ENCODE measurements around the gene MDFIC2.
"Not testable (repeated sequence)": the region's sequence is repeated elsewhere in the genome, so short reads cannot be mapped to it uniquely, and the experiment has no call there.

MDFIC2 gene

GRCh38 chr3:70224337-70224736 lies 88.1 kb downstream of the MDFIC2 start:
- TF ChIP-seq, protein P1, sequence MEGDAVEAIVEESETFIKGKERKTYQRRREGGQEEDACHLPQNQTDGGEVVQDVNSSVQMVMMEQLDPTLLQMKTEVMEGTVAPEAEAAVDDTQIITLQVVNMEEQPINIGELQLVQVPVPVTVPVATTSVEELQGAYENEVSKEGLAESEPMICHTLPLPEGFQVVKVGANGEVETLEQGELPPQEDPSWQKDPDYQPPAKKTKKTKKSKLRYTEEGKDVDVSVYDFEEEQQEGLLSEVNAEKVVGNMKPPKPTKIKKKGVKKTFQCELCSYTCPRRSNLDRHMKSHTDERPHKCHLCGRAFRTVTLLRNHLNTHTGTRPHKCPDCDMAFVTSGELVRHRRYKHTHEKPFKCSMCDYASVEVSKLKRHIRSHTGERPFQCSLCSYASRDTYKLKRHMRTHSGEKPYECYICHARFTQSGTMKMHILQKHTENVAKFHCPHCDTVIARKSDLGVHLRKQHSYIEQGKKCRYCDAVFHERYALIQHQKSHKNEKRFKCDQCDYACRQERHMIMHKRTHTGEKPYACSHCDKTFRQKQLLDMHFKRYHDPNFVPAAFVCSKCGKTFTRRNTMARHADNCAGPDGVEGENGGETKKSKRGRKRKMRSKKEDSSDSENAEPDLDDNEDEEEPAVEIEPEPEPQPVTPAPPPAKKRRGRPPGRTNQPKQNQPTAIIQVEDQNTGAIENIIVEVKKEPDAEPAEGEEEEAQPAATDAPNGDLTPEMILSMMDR (conservative IDR thresholded peaks at IDR 0.05; ENCODE audit: low read length) = no peak
- TF ChIP-seq EZH2phosphoT487 (IDR thresholded peaks at IDR 0.05; ENCODE audit: borderline replicate concordance) = no peak
- H3K4me1 ChIP-seq (ENCODE audit: insufficient read depth, low read length, poor library complexity, severe bottlenecking) = no peaks in the 10 kb centered on the region
- H3K9me3 ChIP-seq (ENCODE audit: insufficient read depth, low read depth, low read length) = no peaks in the 10 kb centered on the region

DNA sequence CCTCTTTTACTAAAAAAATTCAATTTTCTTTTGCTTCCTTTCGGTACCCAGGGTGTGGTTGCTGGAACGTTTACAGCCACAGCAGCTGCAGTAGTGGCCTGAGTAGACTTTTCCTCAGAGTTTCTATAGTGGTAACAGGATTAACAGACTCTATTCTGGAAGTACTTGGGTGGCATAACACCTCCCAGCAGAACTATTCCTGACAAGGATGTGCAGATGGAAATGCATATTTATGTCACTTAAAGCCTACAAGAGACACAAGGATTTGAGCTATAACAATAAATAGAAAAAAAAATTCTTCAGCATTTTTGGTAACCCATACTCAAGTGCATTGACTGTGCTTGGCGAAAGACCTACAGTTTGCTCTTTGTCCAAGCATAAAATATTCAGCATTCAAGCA lies 94.0 kb downstream of the MDFIC2 start:
- H3K4me3 ChIP-seq (ENCODE audit: low read length, poor library complexity, severe bottlenecking) = no peak overlapping the region
- no peaks in the 10 kb centered on the region for H3F3A ChIP-seq (ENCODE audit: low read depth)
- no peaks in the 10 kb centered on the region for H4K20me1 ChIP-seq (ENCODE audit: insufficient read depth, low read length, poor library complexity, severe bottlenecking)
- no peaks in the 10 kb centered on the region for H3K79me2 ChIP-seq (ENCODE audit: insufficient read depth, low read length)
- no peaks in the 10 kb centered on the region for H3K27me3 ChIP-seq (ENCODE audit: insufficient read depth, low read length, poor library complexity, severe bottlenecking)
- no peak overlapping the region for H3K9ac ChIP-seq (ENCODE audit: low read depth, low read length, poor library complexity, severe bottlenecking)
- no peaks in the 10 kb centered on the region for H3K4me1 ChIP-seq (ENCODE audit: insufficient read depth, low read length, poor library complexity, severe bottlenecking)
- H3K9me3 ChIP-seq (ENCODE audit: insufficient read depth, low read depth, low read length) = no peaks in the 10 kb centered on the region
- no peaks in the 10 kb centered on the region for H3K36me3 ChIP-seq (ENCODE audit: insufficient read depth, low read length)
- no peak overlapping the region for H3K4me2 ChIP-seq (ENCODE audit: low read depth, low read length, poor library complexity, severe bottlenecking)
- no peak overlapping the region for H2AFZ ChIP-seq (ENCODE audit: low read length)
- H3K9me2 ChIP-seq (replicated peaks; ENCODE audit: low read depth, low read length) = no peaks in the 10 kb centered on the region
- TF ChIP-seq, protein P1 (conservative IDR thresholded peaks at IDR 0.05; ENCODE audit: low read length) = no peak
- TF ChIP-seq EZH2phosphoT487 (IDR thresholded peaks at IDR 0.05; ENCODE audit: borderline replicate concordance) = no peak

More at GRCh38 chr3:70224337-70224736, 88.1 kb downstream of the MDFIC2 start:
- H4K20me1 ChIP-seq (ENCODE audit: insufficient read depth, low read length, poor library complexity, severe bottlenecking) = no peaks in the 10 kb centered on the region
- H3F3A ChIP-seq (ENCODE audit: low read depth) = no peaks in the 10 kb centered on the region
- no peaks in the 10 kb centered on the region for H3K79me2 ChIP-seq (ENCODE audit: insufficient read depth, low read length)
- H3K4me3 ChIP-seq (ENCODE audit: low read length, poor library complexity, severe bottlenecking) = no peak overlapping the region
- no peaks in the 10 kb centered on the region; the same call in 1 of the 2 replicates for H3K9me2 ChIP-seq (replicated peaks; ENCODE audit: low read depth, low read length)
- no peak overlapping the region for H3K4me2 ChIP-seq (ENCODE audit: low read depth, low read length, poor library complexity, severe bottlenecking)
- no peak overlapping the region for H2AFZ ChIP-seq (ENCODE audit: low read length)
- no peaks in the 10 kb centered on the region for H3K27me3 ChIP-seq (ENCODE audit: insufficient read depth, low read length, poor library complexity, severe bottlenecking)
- no peak overlapping the region for H3K9ac ChIP-seq (ENCODE audit: low read depth, low read length, poor library complexity, severe bottlenecking)
- no peaks in the 10 kb centered on the region for H3K36me3 ChIP-seq (ENCODE audit: insufficient read depth, low read length)

DNA sequence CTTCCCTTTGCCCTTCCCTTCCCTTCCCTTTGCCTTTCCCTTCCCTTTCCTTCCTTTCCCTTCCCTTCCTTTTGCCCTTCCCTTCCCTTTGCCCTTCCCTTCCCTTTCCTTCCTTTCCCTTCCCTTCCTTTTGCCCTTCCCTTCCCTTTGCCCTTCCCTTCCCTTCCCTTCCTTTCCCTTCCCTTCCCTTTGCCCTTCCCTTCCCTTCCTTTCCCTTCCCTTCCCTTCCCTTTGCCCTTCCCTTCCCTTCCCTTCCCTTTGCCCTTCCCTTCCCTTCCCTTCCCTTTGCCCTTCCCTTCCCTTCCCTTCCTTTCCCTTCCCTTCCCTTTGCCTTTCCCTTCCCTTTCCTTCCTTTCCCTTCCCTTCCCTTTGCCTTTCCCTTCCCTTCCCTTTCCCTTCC lies 101.2 kb downstream of the MDFIC2 start:
- H4K20me1 ChIP-seq (ENCODE audit: insufficient read depth, low read length, poor library complexity, severe bottlenecking); H3K79me2 ChIP-seq (ENCODE audit: insufficient read depth, low read length); H3K4me1 ChIP-seq (ENCODE audit: insufficient read depth, low read length, poor library complexity, severe bottlenecking); H3K36me3 ChIP-seq (ENCODE audit: insufficient read depth, low read length); H3K9me3 ChIP-seq (ENCODE audit: insufficient read depth, low read depth, low read length); H3K9ac ChIP-seq (ENCODE audit: low read depth, low read length, poor library complexity, severe bottlenecking); H3K27me3 ChIP-seq (ENCODE audit: insufficient read depth, low read length, poor library complexity, severe bottlenecking); H2AFZ ChIP-seq (ENCODE audit: low read length); H3K9me2 ChIP-seq (replicated peaks; ENCODE audit: low read depth, low read length); H3K4me2 ChIP-seq (ENCODE audit: low read depth, low read length, poor library complexity, severe bottlenecking); H3F3A ChIP-seq (ENCODE audit: low read depth); H3K4me3 ChIP-seq (ENCODE audit: low read length, poor library complexity, severe bottlenecking): not testable (repeated sequence)

DNA sequence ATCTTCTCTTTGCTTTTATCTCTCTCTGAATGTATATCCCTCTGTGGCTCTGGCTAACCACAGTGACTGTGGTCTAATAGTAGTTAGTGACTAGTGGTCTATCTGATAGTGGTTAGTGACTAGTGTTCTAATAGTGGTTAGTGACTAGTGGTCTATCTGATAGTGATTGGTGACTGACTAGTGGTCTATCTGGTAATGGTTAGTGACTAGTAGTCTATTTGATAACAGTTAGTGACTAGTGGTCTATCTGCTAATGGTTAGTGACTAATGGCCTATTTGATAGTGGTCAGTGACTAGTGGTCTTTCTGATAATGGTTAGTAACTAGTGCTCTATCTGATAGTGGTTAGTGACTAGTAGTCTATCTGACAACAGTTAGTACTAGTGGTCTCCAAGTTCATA lies 110.5 kb downstream of the MDFIC2 start:
- Histone ChIP-seq H3K4me2 (ENCODE audit: low read depth, low read length, poor library complexity, severe bottlenecking) (no peak overlapping the region), H3K9me2 (replicated peaks; ENCODE audit: low read depth, low read length) (no peaks in the 10 kb centered on the region), H4K20me1 (ENCODE audit: insufficient read depth, low read length, poor library complexity, severe bottlenecking) (no peaks in the 10 kb centered on the region), H3K9me3 (ENCODE audit: insufficient read depth, low read depth, low read length) (no peaks in the 10 kb centered on the region), H3K4me3 (ENCODE audit: low read length, poor library complexity, severe bottlenecking) (no peak overlapping the region), H3F3A (ENCODE audit: low read depth) (no peaks in the 10 kb centered on the region), H3K27me3 (ENCODE audit: insufficient read depth, low read length, poor library complexity, severe bottlenecking) (no peaks in the 10 kb centered on the region), H3K36me3 (ENCODE audit: insufficient read depth, low read length) (no peaks in the 10 kb centered on the region), H3K9ac (ENCODE audit: low read depth, low read length, poor library complexity, severe bottlenecking) (no peak overlapping the region), H3K4me1 (ENCODE audit: insufficient read depth, low read length, poor library complexity, severe bottlenecking) (no peaks in the 10 kb centered on the region), H2AFZ (ENCODE audit: low read length) (no peak overlapping the region), H3K79me2 (ENCODE audit: insufficient read depth, low read length) (no peaks in the 10 kb centered on the region)
- no peak for TF ChIP-seq EZH2phosphoT487 (IDR thresholded peaks at IDR 0.05; ENCODE audit: borderline replicate concordance)
- TF ChIP-seq, protein P1 (conservative IDR thresholded peaks at IDR 0.05; ENCODE audit: low read length) = no peak
